ENCODE results near the gene OLFML2A.

OLFML2A gene

GRCh38 chr9:124760719-124761118 is 16.2 kb upstream of the OLFML2A start:
- TF ChIP-seq CTCF (IDR thresholded peaks at IDR 0.05; ENCODE audit: borderline replicate concordance, insufficient read depth, low read depth, low read length): no peak
- H3K4me3 ChIP-seq (ENCODE audit: low read depth, low read length): no peak overlapping the region

- H3K4me3 ChIP-seq (ENCODE audit: low read depth, low read length): no peak overlapping the region
- TF ChIP-seq CTCF (IDR thresholded peaks at IDR 0.05; ENCODE audit: borderline replicate concordance, insufficient read depth, low read depth, low read length): no peak
Observed at GRCh38 chr9:124761196-124761595, 15.7 kb upstream of the OLFML2A start.

GRCh38 chr9:124761710-124762109 is 15.2 kb upstream of the OLFML2A start:
- no peak overlapping the region for H3K4me3 ChIP-seq (ENCODE audit: low read depth, low read length)
- TF ChIP-seq CTCF (IDR thresholded peaks at IDR 0.05; ENCODE audit: borderline replicate concordance, insufficient read depth, low read depth, low read length): no peak

GRCh38 chr9:124762633-124763032 is 14.3 kb upstream of the OLFML2A start:
- no peak overlapping the region for H3K4me3 ChIP-seq (ENCODE audit: low read depth, low read length)
- TF ChIP-seq CTCF (IDR thresholded peaks at IDR 0.05; ENCODE audit: borderline replicate concordance, insufficient read depth, low read depth, low read length): no peak

- H3K4me3 ChIP-seq (ENCODE audit: low read depth, low read length): no peak overlapping the region
- peak; percentile 6; the same call in 1 of the 2 replicates for TF ChIP-seq CTCF (IDR thresholded peaks at IDR 0.05; ENCODE audit: borderline replicate concordance, insufficient read depth, low read depth, low read length)
Observed at GRCh38 chr9:124764774-124765438, 12.0 kb upstream of the OLFML2A start.

GRCh38 chr9:124765439-124765835 is 11.5 kb upstream of the OLFML2A start:
- no peak overlapping the region for H3K4me3 ChIP-seq (ENCODE audit: low read depth, low read length)
- no peak for TF ChIP-seq CTCF (IDR thresholded peaks at IDR 0.05; ENCODE audit: borderline replicate concordance, insufficient read depth, low read depth, low read length)

- no peak for TF ChIP-seq CTCF (IDR thresholded peaks at IDR 0.05; ENCODE audit: borderline replicate concordance, insufficient read depth, low read depth, low read length)
- H3K4me3 ChIP-seq (ENCODE audit: low read depth, low read length): no peak overlapping the region
Observed at GRCh38 chr9:124766326-124766725, 10.6 kb upstream of the OLFML2A start.
